ENCODE measurements around the gene JMJD7.

DNA sequence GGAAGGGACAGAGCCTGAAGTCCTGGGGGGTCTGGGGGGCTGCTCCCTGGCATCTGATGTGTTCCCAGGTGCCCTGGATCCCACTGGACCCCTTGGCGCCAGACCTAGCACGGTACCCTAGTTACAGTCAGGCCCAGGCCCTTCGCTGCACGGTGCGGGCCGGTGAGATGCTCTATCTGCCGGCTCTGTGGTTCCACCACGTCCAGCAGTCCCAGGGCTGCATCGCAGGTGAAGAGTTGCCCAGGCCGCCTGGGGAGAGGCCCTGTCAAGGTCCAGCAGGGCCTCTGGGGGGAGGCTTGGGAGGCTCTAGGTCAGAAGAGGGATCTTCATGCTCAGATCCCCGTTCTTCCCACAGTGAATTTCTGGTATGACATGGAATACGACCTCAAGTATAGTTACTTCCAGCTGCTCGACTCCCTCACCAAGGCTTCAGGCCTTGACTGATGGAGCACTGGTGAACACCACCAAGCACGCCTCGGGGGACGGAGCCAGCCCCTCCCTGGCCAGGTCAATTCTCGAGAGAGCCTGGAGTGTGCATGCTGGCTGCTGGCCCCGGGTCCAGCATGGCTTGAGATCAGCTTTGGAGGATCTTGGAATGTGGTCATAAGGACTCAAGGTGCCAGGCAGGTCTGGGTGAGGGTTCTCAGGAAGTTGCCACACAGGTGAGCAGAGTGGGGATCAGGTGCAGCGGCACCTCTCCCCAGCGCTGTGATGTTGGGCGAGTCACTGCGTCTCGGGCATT, 9.0 kb downstream of the JMJD7 start:
- TF ChIP-seq, protein P1, sequence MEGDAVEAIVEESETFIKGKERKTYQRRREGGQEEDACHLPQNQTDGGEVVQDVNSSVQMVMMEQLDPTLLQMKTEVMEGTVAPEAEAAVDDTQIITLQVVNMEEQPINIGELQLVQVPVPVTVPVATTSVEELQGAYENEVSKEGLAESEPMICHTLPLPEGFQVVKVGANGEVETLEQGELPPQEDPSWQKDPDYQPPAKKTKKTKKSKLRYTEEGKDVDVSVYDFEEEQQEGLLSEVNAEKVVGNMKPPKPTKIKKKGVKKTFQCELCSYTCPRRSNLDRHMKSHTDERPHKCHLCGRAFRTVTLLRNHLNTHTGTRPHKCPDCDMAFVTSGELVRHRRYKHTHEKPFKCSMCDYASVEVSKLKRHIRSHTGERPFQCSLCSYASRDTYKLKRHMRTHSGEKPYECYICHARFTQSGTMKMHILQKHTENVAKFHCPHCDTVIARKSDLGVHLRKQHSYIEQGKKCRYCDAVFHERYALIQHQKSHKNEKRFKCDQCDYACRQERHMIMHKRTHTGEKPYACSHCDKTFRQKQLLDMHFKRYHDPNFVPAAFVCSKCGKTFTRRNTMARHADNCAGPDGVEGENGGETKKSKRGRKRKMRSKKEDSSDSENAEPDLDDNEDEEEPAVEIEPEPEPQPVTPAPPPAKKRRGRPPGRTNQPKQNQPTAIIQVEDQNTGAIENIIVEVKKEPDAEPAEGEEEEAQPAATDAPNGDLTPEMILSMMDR (IDR thresholded peaks at IDR 0.05): no peak
- no peak for TF ChIP-seq POLR2A (IDR thresholded peaks at IDR 0.05)

Data from uterus (tissue), 2 donors.